Right atrium auricular region (tissue), 2 donors: ENCODE results near the gene LPP. TPM values are rescaled to one million over a fixed set of nuclear protein-coding genes. Genes with fewer than 3 reads are reported as not detected.
A peak's percentile ranks its signal among the peaks of the same experiment; 100 is the strongest.

Source experiments
- DNase-seq: peaks from one replicate; pipeline ENCODE4 v3.0.0-alpha.2; 2019; ENCODE audit warnings: low spot score
- H3K27ac ChIP-seq, 2 donors: fragments of 200-600 bp; sonication (generic); 1 replicate in 1 of 2; 2 replicates in 1 of 2; pipeline ENCODE4 v1.5.1; 2016 to 2019
- H3K27me3 ChIP-seq, 2 donors: fragments of 200-600 bp; sonication (generic); one replicate each; pipeline versions ENCODE4 v1.5.1 to v1.6.0; 2017 to 2019
- H3K36me3 ChIP-seq: fragments of 200-600 bp; sonication (generic); one replicate; pipeline ENCODE4 v1.5.1; 2016
- H3K4me1 ChIP-seq, 2 donors: fragments of 200-600 bp; sonication (generic); one replicate each; pipeline versions ENCODE4 v1.5.1 to v1.6.0; 2017 to 2019
- H3K4me3 ChIP-seq, 2 donors: fragments of 200-600 bp; sonication (generic); 1 replicate in 1 of 2; 2 replicates in 1 of 2; pipeline ENCODE4 v1.5.1; 2017 to 2019; ENCODE audit warnings: mild to moderate bottlenecking in 1 of 2, moderate library complexity in 1 of 2
- H3K9me3 ChIP-seq, 2 donors: fragments of 200-600 bp; sonication (generic); one replicate each; pipeline ENCODE4 v1.5.1; 2019
- CTCF ChIP-seq, 2 donors: fragments of 200-600 bp; sonication (generic); IDR thresholded peaks; one replicate each; pipeline ENCODE4 v1.5.1; 2019; ENCODE audit warnings: antibody characterized with exemption in 2 of 2
- total RNA-seq, 2 donors: library from RNA; depleted of rRNA; stranded (reverse); fragments of >200 nt; gene quantifications; one replicate each; pipeline ENCODE4 v1.1.0, GENCODE V29; 2016

LPP gene
- total RNA-seq, 2 donors from 2014 or later = 117 to 186 TPM

DNA sequence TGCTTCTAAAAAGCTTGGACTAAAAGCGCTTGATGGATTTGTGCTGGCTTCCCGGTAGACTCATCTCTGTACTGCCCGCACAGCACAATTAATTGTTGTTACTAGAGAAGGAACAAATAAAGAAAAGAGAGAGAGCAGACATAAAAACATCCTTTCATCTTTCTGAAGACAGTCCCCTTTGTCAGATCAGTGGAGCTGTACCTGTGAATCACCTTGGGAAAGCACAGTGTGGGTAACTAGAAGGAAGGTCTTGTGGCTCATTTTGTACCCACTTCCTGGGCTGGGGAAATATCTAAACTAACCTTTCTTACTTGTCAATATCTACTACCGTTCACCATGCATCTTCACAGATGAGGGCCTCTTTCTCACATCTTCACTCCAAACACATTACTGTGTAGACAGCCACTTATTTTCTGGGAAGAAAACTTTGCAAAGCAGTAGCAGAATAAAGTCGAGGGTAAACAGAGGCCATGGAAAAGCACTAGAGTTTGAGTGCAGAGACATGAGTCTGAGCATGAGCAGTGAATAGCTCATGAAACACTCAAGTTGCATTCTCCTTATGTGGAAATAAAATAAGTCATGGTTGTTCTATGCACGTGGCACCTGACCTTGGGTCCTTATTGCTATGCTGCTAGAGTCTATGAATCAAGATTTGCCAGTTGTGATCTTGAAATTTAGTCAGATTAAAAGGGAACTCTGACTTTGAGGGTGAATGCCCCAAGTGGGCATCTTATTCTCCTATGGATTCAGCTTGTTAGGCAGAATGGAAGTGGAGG, 169.3 kb downstream of the LPP start:
- Histone ChIP-seq H3K9me3 (no peaks in the 10 kb centered on the region), H3K27ac (no peak overlapping the region), H3K36me3 (no peaks in the 10 kb centered on the region), H3K4me3 (no peak overlapping the region), H3K4me1 (peaks cover 0 to 24% of the 10 kb centered on the region in 2 donors), H3K27me3 (no peaks in the 10 kb centered on the region)
- TF ChIP-seq CTCF (IDR thresholded peaks at IDR 0.05) = no peak
- DNase-seq = no peak

DNA sequence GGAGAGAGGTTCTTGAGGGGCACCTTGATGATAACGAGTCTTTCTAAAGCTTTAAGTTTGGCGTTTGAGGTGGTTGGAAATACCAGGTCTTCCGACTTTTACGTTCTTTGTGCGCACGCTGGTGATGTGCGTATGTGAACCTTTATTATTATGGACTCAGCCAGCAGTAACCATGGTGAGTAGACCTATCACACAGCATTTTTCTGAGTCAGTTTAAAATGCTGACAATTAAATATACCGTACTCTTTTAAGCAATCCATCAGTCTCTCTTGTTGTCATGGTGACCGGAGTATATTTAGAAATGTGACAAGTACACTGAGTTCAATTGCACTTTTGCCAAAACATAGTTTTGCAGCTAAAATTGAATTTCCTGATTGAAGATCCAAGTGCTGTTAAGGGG, 172.2 kb downstream of the LPP start:
- H3K4me3 ChIP-seq = no peak overlapping the region

GRCh38 chr3:188326968-188327367, 173.0 kb downstream of the LPP start:
- DNase-seq = no peak
- Histone ChIP-seq H3K4me1 (peaks cover 0 to 33% of the 10 kb centered on the region in 2 donors), H3K27me3 (no peaks in the 10 kb centered on the region), H3K36me3 (no peaks in the 10 kb centered on the region), H3K9me3 (no peaks in the 10 kb centered on the region), H3K4me3 (no peak overlapping the region), H3K27ac (peak overlapping the region; percentile 61 to 83)
- no peak for TF ChIP-seq CTCF (IDR thresholded peaks at IDR 0.05)

More for the DNA sequence above, 172.2 kb downstream of the LPP start:
- Histone ChIP-seq H3K4me1 (peaks cover 0 to 27% of the 10 kb centered on the region in 2 donors), H3K27me3 (no peaks in the 10 kb centered on the region), H3K9me3 (no peaks in the 10 kb centered on the region), H3K27ac (peak overlapping the region; percentile 61 to 83), H3K36me3 (no peaks in the 10 kb centered on the region)
- no peak for TF ChIP-seq CTCF (IDR thresholded peaks at IDR 0.05)
- no peak for DNase-seq

DNA sequence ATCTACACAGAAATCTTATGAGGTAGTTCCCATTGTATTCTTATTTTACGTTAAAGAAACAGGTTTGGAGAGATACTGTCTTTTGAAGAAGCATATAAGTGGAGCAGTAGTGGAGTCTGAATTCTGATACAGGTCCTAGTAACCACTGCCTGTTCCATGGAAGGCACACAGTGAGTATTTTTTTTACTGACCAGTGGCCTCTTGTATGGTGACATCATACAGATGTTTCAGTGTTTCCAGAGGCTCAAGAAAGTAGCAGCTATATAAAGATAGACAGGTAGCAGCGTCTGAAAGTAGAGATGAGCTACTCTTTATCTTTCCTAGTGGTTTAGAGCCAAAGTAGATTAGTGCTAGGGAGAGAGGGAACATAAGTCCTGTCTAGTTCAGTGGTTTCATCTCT, 173.5 kb downstream of the LPP start:
- Histone ChIP-seq H3K4me1 (peaks cover 0 to 33% of the 10 kb centered on the region in 2 donors), H3K27me3 (no peaks in the 10 kb centered on the region), H3K4me3 (no peak overlapping the region), H3K9me3 (no peaks in the 10 kb centered on the region), H3K27ac (peak overlapping the region; percentile 61 to 83), H3K36me3 (no peaks in the 10 kb centered on the region)
- DNase-seq = no peak
- no peak for TF ChIP-seq CTCF (IDR thresholded peaks at IDR 0.05)

DNA sequence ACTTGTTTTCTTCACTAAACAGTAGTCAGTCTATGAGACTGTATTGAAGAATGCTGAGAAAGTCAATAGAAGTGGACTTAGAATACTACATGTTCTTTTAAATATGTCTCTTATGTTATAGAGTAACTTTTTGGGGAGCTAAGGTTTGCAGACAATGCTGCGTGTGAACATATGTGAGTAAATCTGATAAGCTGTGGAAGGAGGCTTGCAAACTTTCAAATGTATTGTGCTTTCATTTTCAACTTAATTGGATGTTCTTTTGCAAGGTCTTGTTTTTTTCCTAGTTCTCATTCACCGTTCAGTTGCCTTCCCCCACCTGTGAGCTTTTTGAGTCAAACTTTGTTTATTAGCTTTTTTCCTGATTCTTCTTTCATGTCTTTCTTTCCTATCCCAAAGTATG, 176.2 kb downstream of the LPP start:
- peaks cover 0 to 33% of the 10 kb centered on the region in 2 donors for H3K4me1 ChIP-seq
- no peak for DNase-seq
- no peak overlapping the region for H3K4me3 ChIP-seq
- TF ChIP-seq CTCF (IDR thresholded peaks at IDR 0.05) = no peak
- H3K27ac ChIP-seq = peak overlapping the region in 1 of 2 donors; percentile 13
- no peaks in the 10 kb centered on the region for H3K27me3 ChIP-seq
- no peaks in the 10 kb centered on the region for H3K36me3 ChIP-seq
- no peaks in the 10 kb centered on the region for H3K9me3 ChIP-seq

DNA sequence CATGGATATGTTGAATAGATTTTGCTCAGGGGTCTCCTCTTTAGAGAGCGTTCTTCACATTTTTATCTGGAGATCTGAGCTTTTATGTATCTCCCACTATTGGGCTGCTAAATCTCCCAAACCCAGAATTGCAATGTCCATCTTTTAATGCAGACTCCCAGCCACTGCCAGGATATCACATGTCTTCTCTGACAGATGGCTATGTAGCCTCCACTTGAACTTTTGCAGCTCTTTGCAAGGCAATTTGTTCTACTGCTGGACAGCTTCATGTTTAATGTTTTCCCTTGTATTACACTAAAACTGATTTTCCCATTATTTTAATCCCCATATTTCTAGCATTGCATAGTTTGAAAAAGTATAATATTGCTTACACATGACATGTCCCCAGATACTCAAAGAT, 177.2 kb downstream of the LPP start:
- no peak for DNase-seq
- peaks cover 0 to 26% of the 10 kb centered on the region in 2 donors for H3K4me1 ChIP-seq
- no peaks in the 10 kb centered on the region for H3K36me3 ChIP-seq
- H3K9me3 ChIP-seq = no peaks in the 10 kb centered on the region
- H3K4me3 ChIP-seq = no peak overlapping the region
- H3K27ac ChIP-seq = no peak overlapping the region
- H3K27me3 ChIP-seq = no peaks in the 10 kb centered on the region
- no peak for TF ChIP-seq CTCF (IDR thresholded peaks at IDR 0.05)
